Occipital lobe (tissue), 2 donors: ENCODE results near the gene SEC14L5. TPM values are rescaled to one million over a fixed set of nuclear protein-coding genes. Genes with fewer than 3 reads are reported as not detected.
A peak's percentile ranks its signal among the peaks of the same experiment; 100 is the strongest.

Experiments
- DNase-seq: peaks from one replicate; lab custom pipeline; 2025; lab: John Stamatoyannopoulos, UW
- total RNA-seq: library from RNA; depleted of rRNA; stranded (reverse); fragments of >200 nt; gene quantifications from one replicate; pipeline ENCODE4 v1.2.3, GENCODE V29; 2014

SEC14L5 gene
- total RNA-seq, 1 donor from 2014 or later, result 0.47 TPM

DNA sequence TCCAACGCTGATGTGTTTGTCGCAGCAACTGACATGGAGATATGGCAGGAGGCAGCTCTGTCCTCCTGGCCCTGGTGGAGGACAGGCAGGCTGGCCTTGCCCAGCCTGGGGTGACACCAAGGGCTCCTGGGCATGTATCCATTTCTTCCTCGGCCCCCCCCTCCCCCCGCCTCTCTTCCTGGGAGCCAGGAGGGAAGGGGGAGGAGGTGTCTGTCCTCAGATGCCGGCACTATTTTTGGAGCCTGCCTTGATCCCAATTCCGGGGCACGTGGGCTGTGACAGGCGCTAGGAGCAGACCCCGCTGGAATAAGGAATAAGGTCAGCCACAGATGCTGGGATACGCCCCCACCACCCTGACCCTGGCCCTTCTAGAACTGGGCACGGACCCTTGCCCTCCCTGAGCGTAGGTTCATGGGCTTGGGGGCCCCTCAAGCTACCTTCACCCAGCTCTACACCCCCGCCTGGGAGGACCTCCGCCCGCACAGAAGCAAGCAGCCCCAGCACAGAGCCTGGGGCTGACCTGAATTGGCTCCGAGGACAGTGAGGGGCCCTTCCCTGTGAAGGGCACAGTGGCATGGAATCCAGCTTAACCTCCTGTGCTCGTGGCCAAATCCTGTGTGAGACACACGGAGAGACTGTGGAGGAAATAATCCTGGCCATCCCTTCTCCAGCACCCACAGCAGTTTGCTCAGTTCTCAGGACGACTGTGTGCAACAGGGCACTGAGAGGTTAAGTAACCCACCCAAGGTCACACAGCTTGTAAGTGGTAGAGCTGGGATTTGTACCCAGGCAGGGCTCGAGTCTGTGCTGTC lies 24.1 kb downstream of the SEC14L5 start:
- no peak for DNase-seq

- DNase-seq, result no peak
These were observed 26.3 kb downstream of the SEC14L5 start for GRCh38 chr16:4984174-4984990.

GRCh38 chr16:4987250-4987579 lies 29.1 kb downstream of the SEC14L5 start:
- no peak for DNase-seq

DNA sequence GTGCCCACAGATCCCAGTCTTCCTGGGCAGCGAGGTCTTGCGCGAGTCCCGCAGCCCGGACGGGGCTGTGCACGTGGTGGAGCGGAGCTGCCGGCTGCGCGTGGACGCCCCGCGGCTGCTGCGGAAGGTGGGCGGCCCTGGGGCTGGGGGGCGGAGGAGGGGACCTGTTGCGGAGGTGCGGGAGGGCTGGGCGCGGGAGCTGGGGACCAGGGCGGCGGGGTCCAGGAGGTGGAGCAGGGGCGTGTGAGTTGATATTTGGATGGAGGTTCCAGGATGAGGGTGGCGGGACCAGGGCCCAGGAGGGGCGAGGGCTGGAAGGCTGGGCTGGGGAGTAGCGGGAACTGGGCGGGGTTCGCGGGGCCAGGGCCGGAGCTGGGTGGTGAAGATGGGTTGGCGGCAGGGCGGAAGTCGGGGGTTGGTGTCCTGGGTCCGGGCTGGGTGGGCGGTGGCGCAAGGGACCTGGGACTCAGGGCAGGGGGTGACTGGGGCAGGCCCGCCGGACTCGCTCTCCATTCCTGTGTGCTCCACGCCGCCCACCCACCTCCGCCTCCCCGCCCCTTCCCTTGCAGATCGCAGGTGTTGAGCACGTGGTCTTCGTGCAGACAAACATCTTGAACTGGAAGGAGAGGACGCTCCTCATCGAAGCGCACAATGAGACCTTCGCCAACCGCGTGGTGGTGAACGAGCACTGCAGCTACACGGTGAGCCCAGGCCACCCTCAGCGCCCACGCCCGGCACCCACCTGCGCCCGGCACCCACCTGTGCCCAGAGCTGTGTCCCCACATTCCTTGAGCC lies 29.6 kb downstream of the SEC14L5 start:
- DNase-seq, result no peak

- DNase-seq, result no peak
These were observed 30.5 kb downstream of the SEC14L5 start for GRCh38 chr16:4988647-4989046.

- no peak for DNase-seq
These were observed 31.4 kb downstream of the SEC14L5 start for GRCh38 chr16:4989391-4990006.

DNA sequence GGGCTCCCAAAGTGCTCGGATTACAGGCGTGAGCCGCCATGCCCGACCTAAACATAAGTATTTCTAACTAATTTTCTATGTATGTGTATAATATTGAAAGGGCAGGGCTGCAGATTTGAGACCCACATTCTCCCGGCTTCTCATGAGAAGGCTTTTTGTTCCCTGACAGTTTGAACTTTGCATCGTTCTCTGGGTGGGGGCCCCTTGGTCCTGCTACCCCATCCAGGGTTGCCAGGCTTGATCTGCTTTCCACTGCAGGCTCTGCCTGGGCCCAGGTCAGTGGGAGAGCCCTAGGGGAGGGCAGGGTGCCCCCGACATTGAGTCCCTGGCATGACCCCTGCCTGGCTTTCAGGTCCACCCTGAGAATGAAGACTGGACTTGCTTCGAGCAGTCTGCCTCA lies 32.3 kb downstream of the SEC14L5 start:
- no peak for DNase-seq

DNA sequence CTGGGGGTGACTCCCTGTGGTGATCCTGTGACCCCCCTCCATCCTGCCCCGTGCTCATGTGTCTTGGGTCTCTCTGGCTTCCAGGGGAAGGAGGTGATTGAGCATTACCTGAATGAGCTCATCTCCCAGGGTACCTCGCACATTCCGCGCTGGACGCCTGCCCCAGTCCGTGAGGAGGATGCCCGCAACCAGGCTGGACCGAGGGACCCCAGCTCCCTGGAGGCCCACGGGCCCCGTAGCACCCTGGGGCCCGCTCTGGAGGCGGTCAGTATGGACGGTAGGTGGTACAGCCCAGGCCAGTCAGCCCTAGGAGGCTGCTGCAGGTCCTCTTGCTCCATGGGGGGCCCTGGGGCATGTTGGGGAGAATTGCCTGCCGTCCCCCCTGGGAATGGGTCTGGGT lies 33.6 kb downstream of the SEC14L5 start:
- DNase-seq, result no peak

- DNase-seq, result peak; percentile 58
These were observed 36.7 kb downstream of the SEC14L5 start for GRCh38 chr16:4994719-4995434.

DNA sequence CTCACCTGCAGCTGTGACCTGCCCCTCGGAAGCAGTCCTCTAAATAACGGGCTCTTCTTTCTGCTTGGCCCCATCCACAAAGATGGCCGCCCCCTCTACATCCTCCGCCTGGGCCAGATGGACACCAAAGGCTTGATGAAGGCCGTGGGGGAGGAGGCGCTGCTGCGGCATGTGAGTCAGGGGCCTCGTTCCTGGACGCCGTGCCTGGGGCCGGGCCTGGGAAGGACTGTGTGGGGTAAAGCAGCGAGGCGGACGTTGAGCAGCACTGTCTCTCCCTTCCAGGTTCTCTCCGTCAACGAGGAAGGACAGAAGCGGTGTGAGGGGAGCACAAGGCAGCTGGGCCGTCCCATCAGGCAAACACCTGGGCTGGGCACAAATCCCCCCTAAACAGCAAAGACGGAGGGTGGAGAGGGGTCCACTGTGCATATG lies 42.5 kb downstream of the SEC14L5 start:
- DNase-seq, result no peak

DNA sequence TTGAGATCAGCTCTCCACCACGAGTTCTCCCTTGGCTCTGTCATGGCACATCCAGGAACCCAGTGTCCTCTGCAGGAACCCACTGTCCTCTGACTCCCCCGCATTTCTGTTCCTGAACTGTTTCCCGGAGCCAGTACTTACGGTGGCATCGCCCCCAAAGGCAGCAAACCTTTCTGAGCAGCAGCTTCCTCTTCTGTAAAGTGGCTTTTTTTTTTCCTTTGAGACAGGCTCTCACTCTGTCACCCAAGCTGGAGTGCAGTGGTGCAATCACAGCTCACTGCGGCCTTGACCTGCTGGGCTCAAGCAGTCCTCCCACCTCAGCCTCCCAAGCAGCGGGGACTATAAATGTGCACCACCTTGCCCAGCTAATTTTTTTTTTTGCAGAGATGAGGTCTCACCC lies 43.4 kb downstream of the SEC14L5 start:
- DNase-seq, result peak; percentile 54

DNA sequence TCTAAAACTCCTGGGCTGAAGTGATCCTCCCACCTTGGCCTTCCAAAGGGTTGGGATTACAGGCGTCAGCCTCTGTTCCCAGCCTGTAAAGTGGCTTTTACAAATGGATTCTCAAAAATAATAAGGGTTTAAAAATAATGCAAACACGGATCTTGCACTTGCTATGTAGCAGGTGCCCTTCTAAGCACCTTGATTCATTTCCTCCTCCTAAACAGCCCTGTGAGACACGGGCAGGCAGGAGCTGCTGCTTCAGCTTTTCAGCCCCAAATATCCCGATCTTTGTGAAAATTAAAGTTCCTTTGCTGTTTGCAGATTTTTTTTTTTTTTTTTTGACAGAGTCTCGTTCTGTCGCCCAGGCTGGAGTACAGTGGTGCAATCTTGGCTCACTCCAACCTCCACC lies 43.9 kb downstream of the SEC14L5 start:
- DNase-seq, result no peak

DNA sequence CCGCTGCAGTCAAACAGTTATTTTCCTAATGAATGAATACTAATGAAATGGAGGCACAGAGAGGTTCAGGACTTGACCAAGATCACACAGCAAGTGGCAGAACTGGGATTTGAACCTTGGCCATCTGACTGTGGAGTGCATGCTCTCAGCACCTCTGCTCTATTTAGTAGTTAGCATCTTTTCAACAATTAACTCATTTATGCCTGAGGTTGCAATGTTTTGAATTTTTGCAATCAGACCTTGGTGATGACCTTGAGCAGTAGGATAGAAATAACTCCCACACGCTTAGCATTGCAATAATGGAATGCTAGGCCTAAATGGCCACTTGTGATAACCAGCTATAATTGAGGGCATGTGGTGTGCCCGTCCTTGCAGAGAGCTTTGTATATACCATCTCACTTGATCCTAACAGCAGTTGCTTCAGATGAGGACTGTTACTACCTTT lies 44.6 kb downstream of the SEC14L5 start:
- DNase-seq, result no peak

DNA sequence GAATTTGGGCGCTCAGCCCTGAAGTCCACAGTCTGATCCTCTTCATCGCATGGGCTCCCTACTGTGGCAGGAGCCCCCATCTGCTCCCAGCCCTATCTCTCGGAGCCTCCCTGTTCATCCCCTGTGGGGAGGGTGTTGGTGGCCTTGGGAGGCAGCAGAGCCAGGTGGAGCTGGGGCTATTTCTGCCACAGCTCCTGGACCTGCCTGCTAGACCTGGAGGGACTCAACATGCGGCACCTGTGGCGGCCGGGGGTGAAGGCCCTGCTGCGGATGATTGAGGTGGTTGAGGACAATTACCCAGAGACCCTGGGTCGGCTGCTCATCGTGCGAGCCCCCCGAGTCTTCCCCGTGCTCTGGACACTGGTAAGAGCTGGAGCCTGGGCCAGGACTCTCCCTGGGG lies 45.1 kb downstream of the SEC14L5 start:
- DNase-seq, result no peak

GRCh38 chr16:5003828-5004227 lies 45.7 kb downstream of the SEC14L5 start:
- no peak for DNase-seq

DNA sequence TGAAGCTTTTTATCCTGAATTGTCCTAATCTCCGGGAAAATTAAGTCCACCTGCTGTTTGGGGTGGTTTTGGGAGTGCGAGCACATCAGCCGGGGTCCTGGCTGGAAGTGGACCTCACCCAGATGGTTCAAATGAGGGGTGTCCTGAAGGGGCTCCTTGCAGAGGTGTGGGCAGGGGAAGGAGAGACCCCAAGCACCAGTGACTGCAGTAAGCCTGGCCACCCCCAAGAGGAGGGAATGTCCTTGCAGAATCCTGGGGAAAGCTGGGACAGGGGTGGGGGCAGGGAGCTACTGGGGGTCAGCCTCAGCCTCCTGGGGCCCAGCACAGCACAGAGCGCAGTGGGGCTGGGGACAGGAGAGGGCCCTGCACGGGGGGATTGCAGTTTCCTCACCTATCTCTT lies 46.2 kb downstream of the SEC14L5 start:
- no peak for DNase-seq

DNA sequence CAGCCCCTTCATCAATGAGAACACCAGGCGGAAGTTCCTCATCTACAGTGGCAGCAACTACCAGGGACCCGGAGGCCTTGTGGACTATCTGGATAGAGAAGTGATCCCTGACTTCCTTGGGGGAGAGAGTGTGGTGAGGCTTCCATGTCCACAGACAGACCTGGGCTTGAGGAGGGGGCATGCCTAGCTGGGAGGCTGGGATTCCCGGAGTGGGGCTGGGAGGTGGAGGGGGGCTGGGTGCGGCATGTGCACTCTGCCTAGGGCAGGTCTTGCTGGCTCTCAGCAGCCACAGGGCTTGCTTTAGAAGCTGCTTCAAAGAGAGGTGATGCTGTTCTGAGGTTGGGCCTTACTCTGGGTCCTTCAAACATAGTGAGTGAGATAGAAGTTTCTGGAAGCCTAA lies 47.8 kb downstream of the SEC14L5 start:
- DNase-seq, result no peak

DNA sequence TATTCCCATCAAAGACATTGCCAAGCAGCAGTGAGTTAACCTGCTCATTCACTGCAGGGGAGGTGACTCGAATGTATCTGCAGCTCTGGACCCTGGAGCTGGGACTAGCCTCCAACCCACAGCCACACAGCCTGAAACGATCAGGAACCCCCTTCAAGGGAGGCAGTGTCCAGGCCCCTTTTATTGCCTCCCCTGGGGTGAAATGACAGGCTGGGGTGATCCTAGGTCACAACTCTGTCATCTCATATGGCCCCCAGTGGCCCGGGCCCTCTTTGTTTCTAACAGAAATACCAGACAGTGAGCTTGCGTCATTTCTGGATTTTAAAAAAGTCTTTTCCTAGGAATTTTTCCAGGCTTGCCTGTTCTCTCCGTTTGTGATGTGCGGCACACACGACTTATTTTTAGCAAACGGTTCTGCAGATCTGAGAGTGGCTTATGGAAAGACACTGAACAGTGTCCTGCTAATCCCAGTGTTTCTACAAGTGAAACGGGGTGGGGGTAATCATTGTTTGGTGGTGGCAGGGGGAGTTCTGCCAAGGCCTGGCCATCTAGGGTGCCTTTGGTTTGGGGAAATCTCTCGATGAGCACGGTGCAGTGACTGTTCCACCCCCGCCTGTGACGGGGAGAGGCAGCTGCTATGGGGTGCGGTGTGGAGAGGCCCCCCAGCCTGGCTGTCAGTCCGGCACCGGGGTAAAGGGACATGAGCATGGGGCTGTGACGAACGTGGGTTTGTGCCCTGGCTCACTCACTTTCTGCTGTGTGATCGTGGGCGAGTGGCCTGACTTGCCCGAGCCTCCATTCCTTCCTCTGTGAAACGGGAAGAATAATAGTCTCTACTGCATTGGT lies 48.4 kb downstream of the SEC14L5 start:
- DNase-seq, result no peak

DNA sequence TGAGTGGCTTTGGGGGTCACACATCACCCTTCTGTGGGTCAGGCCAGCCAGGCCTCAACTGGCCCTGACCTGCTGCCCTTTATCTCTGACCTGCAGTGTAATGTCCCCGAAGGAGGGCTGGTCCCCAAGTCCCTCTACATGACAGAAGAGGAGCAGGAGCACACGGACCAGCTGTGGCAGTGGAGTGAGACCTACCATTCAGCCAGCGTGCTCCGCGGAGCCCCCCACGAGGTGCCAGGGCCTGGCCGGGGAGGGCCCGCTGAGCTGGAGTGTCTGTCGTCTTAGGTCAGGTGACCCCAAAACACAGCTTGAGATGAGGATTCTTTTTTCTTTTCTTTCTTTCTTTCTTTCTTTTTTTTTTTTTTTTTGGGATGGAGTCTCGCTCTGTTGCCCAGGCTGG lies 49.1 kb downstream of the SEC14L5 start:
- no peak for DNase-seq

- no peak for DNase-seq
These were observed 50.2 kb downstream of the SEC14L5 start for GRCh38 chr16:5008311-5008731.
